Adrenal gland (tissue), 5 donors: ENCODE data around the gene ELF2.
"Not testable (repeated sequence)": the region's sequence is repeated elsewhere in the genome, so short reads cannot be mapped to it uniquely, and the experiment has no call there.

Experiments used
- CTCF ChIP-seq, 6 experiments: fragments of 450-650 bp in 4 of 6; fragments of 200-600 bp in 2 of 6; sonication (generic) in 1 of 6; IDR thresholded peaks; 1 replicate in 5 of 6; 2 replicates in 1 of 6; pipeline versions ENCODE4 v1.5.1 to v1.8.0; 2016 to 2021; ENCODE audit warnings: antibody characterized with exemption in 6 of 6, mild to moderate bottlenecking in 2 of 6, moderate library complexity in 1 of 6
- POLR2A ChIP-seq, 2 donors: fragments of 450-650 bp; IDR thresholded peaks; one replicate each; pipeline ENCODE4 v1.6.1; 2017; ENCODE audit warnings: antibody characterized with exemption in 2 of 2, mild to moderate bottlenecking in 2 of 2, moderate library complexity in 1 of 2
- donor health status: DM: no; HTN: no; CAD: no.

GRCh38 chr4:139213633-139214032, 36.6 kb upstream of the ELF2 start:
- TF ChIP-seq CTCF, POLR2A (IDR thresholded peaks at IDR 0.05): not testable (repeated sequence)
